ENCODE measurements around the gene TMEM63B. TPM values are rescaled to one million over a fixed set of nuclear protein-coding genes. Genes with fewer than 3 reads are reported as not detected.

Gene TMEM63B
- total and polyA plus RNA-seq, 9 of the 15 experiments (the other 6 are each of a cell fraction or from before 2014, with no cell fraction given), result 0.14 to 39.4 (median 14.4) TPM

DNA sequence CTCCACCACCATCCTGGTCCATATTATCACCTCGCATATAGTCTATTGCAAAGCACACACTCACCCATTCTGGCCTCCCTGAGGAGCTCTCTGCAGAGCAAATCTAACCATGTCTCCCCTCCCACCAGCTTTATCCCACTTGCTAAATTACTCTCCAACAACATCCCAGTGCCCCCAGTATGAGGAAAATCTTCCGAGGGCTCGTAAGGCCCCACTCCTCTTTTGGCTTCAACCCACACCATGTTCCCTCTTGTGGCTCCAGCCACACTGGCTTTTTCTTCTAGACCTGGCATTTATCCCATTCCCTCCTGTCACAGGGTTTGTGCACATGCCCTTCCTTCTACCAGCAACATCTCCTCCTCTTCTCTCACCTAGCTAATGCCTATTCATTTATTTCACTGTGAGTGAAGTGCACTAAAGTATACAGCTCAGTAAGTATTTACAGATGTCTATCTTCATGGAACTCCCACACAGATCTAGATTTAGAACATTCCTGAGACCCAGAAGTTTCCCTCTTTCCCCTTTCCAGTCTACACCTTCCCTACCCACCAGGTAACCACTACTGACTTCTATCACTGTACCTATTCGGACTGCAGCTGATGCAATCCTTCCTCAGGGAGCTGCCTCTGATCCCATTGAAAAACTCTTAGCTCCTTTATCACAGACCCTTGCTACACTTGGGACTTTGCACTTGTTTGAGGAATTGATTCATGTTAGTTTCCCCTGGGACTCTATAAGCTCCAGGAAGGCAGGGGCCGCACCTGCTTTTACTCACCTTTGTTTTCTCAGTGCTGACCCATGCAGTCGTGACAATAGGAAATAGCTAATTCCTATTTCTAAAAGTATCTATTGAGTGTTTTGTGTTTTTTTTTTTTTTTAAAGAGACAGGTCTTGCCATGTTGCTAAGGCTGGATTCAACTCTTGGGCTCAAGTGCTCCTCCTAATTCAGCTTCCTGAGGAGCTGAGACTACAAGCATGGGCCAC lies 15.6 kb upstream of the TMEM63B start:
- Histone ChIP-seq H3K27ac (ENCODE audit: extremely low read depth, low read depth, low read length) (no peak overlapping the region), H3K9ac (ENCODE audit: insufficient read depth in 1 of 2, low read depth in 2 of 2, low read length in 2 of 2) (no peak overlapping the region), H2AFZ (ENCODE audit: low read depth, low read length) (no peak overlapping the region), H3K4me1 (replicated peaks in 1 of 2; ENCODE audit: control insufficient read depth in 2 of 2, insufficient read depth in 2 of 2, low read length in 2 of 2) (peaks cover 3 to 6% of the 10 kb centered on the region in 2 experiments; a peak in 4 of 5 replicates), H3K27me3 (ENCODE audit: control insufficient read depth in 2 of 2, insufficient read depth in 2 of 2, low read length in 2 of 2) (no peaks in the 10 kb centered on the region), H3K4me3 (no peak overlapping the region), H3K9me3 (replicated peaks; ENCODE audit: control insufficient read depth, insufficient read depth, low read depth, low read length) (no peaks in the 10 kb centered on the region), H3K4me2 (ENCODE audit: insufficient read depth, low read length) (no peak overlapping the region), H3K9me1 (ENCODE audit: control insufficient read depth, insufficient read depth, low read length) (peaks cover 4% of the 10 kb centered on the region), H3K36me3 (ENCODE audit: control insufficient read depth, insufficient read depth, low read length) (peaks cover 95% of the 10 kb centered on the region), H4K20me1 (replicated peaks; ENCODE audit: control insufficient read depth, insufficient read depth, low read length) (peaks cover 14% of the 10 kb centered on the region), H3K79me2 (ENCODE audit: control insufficient read depth, insufficient read depth, low read length) (peaks cover 58% of the 10 kb centered on the region)
- no peak for DNase-seq (ENCODE audit: extremely low read depth in 1 of 4, low spot score in 3 of 4)
- no peak for ATAC-seq
- in situ Hi-C loops (cut with MboI), result no loop called here
- no TSS peak for BruUV-seq (replicated peaks)
- peak; percentile 63; the same call in 1 of the 2 replicates for TF ChIP-seq SUPT5H (IDR thresholded peaks at IDR 0.05)
- TF ChIP-seq POLR2B (IDR thresholded peaks at IDR 0.05; ENCODE audit: low read depth, partially characterized antibody), result peak; percentile 35
- no peak for TF ChIP-seq FOXK1 (CRISPR knock-in tag; IDR thresholded peaks at IDR 0.05; ENCODE audit: borderline replicate concordance)
- TF ChIP-seq POLR2A (conservative IDR thresholded peaks at IDR 0.05), result peak; percentile 51; the same call in 1 of the 2 replicates
- FAIRE-seq, result no peak
- CTCF ChIA-PET (ENCODE audit: low intra/inter-chr PET ratio), result no interaction called here
- intact Hi-C loops (cut with micrococcal nuclease), result no loop called here
- WGBS (ENCODE audit: insufficient coverage, low coverage, missing lambda C conversion rate), result 85% methylated on average over 6 of the region's 6 CpGs
- POLR2A ChIA-PET, result interaction anchor here (0.6 to 1.6 kb wide), 14 partner anchors 9 to 1098 kb away, joined by 3 to 9 read pairs (median 3); partner anchors contain the start of genes HSP90AB1, KLHDC3, MRPL14 and TMEM63B

DNA sequence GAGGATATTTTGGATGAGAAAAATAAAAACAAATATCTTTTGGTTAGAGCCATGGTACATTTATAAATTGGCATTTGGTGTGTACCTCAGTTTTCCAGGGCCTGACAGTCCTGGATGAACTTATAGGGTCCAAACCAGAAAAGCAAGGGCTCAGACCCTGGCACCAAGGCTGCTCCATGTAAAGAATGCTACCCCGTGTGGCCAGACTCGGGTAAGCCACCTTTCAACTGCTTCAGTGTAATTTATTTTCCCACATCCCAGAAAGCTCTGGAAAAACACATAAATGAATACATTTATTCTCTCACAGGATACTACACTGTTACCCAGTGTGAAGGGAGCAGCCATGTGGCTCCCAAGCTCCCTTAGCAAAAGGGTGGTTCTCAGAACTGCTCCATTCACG lies 13.9 kb upstream of the TMEM63B start:
- WGBS (ENCODE audit: insufficient coverage, low coverage, missing lambda C conversion rate), result 59% methylated on average over 3 of the region's 3 CpGs
- ATAC-seq, result peak; percentile 32; the same call in 1 of the 3 replicates
- peaks cover 65% of the 10 kb centered on the region for H3K79me2 ChIP-seq (ENCODE audit: control insufficient read depth, insufficient read depth, low read length)

More for the DNA sequence above, 13.9 kb upstream of the TMEM63B start:
- in situ Hi-C loops (cut with MboI) (no loop called here), intact Hi-C loops (cut with micrococcal nuclease) (no loop called here)
- peaks cover 31% of the 10 kb centered on the region for H4K20me1 ChIP-seq (replicated peaks; ENCODE audit: control insufficient read depth, insufficient read depth, low read length)
- H3K27ac ChIP-seq (ENCODE audit: extremely low read depth, low read depth, low read length), result no peak overlapping the region
- no peak overlapping the region for H2AFZ ChIP-seq (ENCODE audit: low read depth, low read length)
- ChIA-PET CTCF (ENCODE audit: low intra/inter-chr PET ratio) (no interaction called here), POLR2A (interaction anchor here (0.7 to 0.9 kb wide), 2 partner anchors 29 to 143 kb away, joined by 3 read pairs; no protein-coding TSS in a partner anchor)
- H3K9me3 ChIP-seq (replicated peaks; ENCODE audit: control insufficient read depth, insufficient read depth, low read depth, low read length), result no peaks in the 10 kb centered on the region
- peaks cover 17 to 22% of the 10 kb centered on the region in 2 experiments; a peak in 4 of 5 replicates for H3K4me1 ChIP-seq (replicated peaks in 1 of 2; ENCODE audit: control insufficient read depth in 2 of 2, insufficient read depth in 2 of 2, low read length in 2 of 2)
- H3K9ac ChIP-seq (ENCODE audit: insufficient read depth in 1 of 2, low read depth in 2 of 2, low read length in 2 of 2), result no peak overlapping the region
- DNase-seq (ENCODE audit: extremely low read depth in 1 of 4, low spot score in 3 of 4) (no peak), FAIRE-seq (no peak)
- no TSS peak for BruUV-seq (replicated peaks)
- TF ChIP-seq, protein P1, sequence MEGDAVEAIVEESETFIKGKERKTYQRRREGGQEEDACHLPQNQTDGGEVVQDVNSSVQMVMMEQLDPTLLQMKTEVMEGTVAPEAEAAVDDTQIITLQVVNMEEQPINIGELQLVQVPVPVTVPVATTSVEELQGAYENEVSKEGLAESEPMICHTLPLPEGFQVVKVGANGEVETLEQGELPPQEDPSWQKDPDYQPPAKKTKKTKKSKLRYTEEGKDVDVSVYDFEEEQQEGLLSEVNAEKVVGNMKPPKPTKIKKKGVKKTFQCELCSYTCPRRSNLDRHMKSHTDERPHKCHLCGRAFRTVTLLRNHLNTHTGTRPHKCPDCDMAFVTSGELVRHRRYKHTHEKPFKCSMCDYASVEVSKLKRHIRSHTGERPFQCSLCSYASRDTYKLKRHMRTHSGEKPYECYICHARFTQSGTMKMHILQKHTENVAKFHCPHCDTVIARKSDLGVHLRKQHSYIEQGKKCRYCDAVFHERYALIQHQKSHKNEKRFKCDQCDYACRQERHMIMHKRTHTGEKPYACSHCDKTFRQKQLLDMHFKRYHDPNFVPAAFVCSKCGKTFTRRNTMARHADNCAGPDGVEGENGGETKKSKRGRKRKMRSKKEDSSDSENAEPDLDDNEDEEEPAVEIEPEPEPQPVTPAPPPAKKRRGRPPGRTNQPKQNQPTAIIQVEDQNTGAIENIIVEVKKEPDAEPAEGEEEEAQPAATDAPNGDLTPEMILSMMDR (IDR thresholded peaks at IDR 0.05 in 2 of 3, conservative IDR thresholded peaks at IDR 0.05 in 1 of 3; ENCODE audit: insufficient read depth in 2 of 3, low read depth in 1 of 3, low read length in 3 of 3), result peak; percentile 21 to 44 (median 28); a peak in 3 of 6 replicates
- no peak for TF ChIP-seq CEBPB (tag; IDR thresholded peaks at IDR 0.05)
- peaks cover 97% of the 10 kb centered on the region for H3K36me3 ChIP-seq (ENCODE audit: control insufficient read depth, insufficient read depth, low read length)
- H3K4me2 ChIP-seq (ENCODE audit: insufficient read depth, low read length), result no peak overlapping the region
- H3K4me3 ChIP-seq, result no peak overlapping the region
- no peaks in the 10 kb centered on the region for H3K27me3 ChIP-seq (ENCODE audit: control insufficient read depth in 2 of 2, insufficient read depth in 2 of 2, low read length in 2 of 2)
- peaks cover 8% of the 10 kb centered on the region for H3K9me1 ChIP-seq (ENCODE audit: control insufficient read depth, insufficient read depth, low read length)
